GM12878 (cell line): ENCODE measurements around the gene PRR35. TPM values are rescaled to one million over a fixed set of nuclear protein-coding genes. Genes with fewer than 3 reads are reported as not detected.

Experiments used
- ASH2L ChIP-seq: fragments of 300-600, 200-600 bp; sonication (generic); IDR thresholded peaks from 2 replicates; pipeline ENCODE4 v1.6.1; 2017; ENCODE audit warnings: low read depth, mild to moderate bottlenecking, borderline replicate concordance
- BHLHE40 ChIP-seq, 2 experiments: fragments of 450-650 bp in 1 of 2; IDR thresholded peaks; 2 replicates each; pipeline ENCODE4 v1.6.1; 2011 to 2017; ENCODE audit warnings: low read depth in 2 of 2, borderline replicate concordance in 1 of 2, improper control_type of control experiment in 1 of 2, low read length in 1 of 2, mild to moderate bottlenecking in 1 of 2
- BRCA1 ChIP-seq: IDR thresholded peaks from 2 replicates; pipeline ENCODE4 v1.6.1; 2011; ENCODE audit warnings: low read depth, low read length, improper control_type of control experiment
- CBX3 ChIP-seq: fragments of 200-600 bp; sonication (generic); IDR thresholded peaks from 2 replicates; pipeline ENCODE4 v1.6.1; 2016; ENCODE audit warnings: low read depth, borderline replicate concordance
- CREM ChIP-seq: IDR thresholded peaks from 2 replicates; pipeline ENCODE4 v1.6.1; 2014; ENCODE audit warnings: antibody characterized with exemption, low read depth
- ETV6 ChIP-seq, 2 experiments: fragments of 450-650 bp in 1 of 2; IDR thresholded peaks in 1 of 2; conservative IDR thresholded peaks in 1 of 2; 2 replicates each; pipeline ENCODE4 v1.6.1; 2014; ENCODE audit warnings: antibody characterized with exemption in 1 of 2, borderline replicate concordance in 1 of 2, low read depth in 1 of 2, mild to moderate bottlenecking in 1 of 2, moderate library complexity in 1 of 2
- FOXK2 ChIP-seq: fragments of 450-650 bp; IDR thresholded peaks from 2 replicates; pipeline ENCODE4 v1.6.1; 2017; ENCODE audit warnings: mild to moderate bottlenecking, moderate library complexity
- GABPA ChIP-seq: IDR thresholded peaks from 2 replicates; pipeline ENCODE4 v1.6.1; 2014; ENCODE audit warnings: antibody characterized with exemption, low read depth, mild to moderate bottlenecking, inconsistent platforms
- MXI1 ChIP-seq: fragments of 150-350 bp; IDR thresholded peaks from 2 replicates; pipeline ENCODE4 v1.6.1; 2011; ENCODE audit warnings: low read depth, mild to moderate bottlenecking, inconsistent platforms, low read length, improper control_type of control experiment
- NR2C1 ChIP-seq: fragments of 450-650 bp; IDR thresholded peaks from 2 replicates; pipeline ENCODE4 v1.6.1; 2017; ENCODE audit warnings: antibody characterized with exemption, mild to moderate bottlenecking, moderate library complexity
- POLR2A ChIP-seq: IDR thresholded peaks from 2 replicates; pipeline ENCODE4 v1.6.1; 2011; ENCODE audit warnings: low read depth, mild to moderate bottlenecking, low read length
- RELA ChIP-seq: fragments of 450-650 bp; IDR thresholded peaks from 2 replicates; pipeline ENCODE4 v1.8.0; 2014; ENCODE audit warnings: borderline replicate concordance; ENCODE audit not compliant: partially characterized antibody
- RUNX3 ChIP-seq: IDR thresholded peaks from 2 replicates; pipeline ENCODE4 v1.6.1; 2012; ENCODE audit warnings: low read length, inconsistent platforms
- SMAD5 ChIP-seq: IDR thresholded peaks from 2 replicates; pipeline ENCODE4 v1.6.1; 2016; ENCODE audit warnings: antibody characterized with exemption, low read depth
- SMARCA5 ChIP-seq: fragments of 450-650 bp; IDR thresholded peaks from 2 replicates; pipeline ENCODE4 v1.6.1; 2017; ENCODE audit warnings: mild to moderate bottlenecking
- SPI1 ChIP-seq: IDR thresholded peaks from 2 replicates; pipeline ENCODE4 v1.6.1; 2011; ENCODE audit warnings: low read depth, mild to moderate bottlenecking, low read length, moderate library complexity, borderline replicate concordance; ENCODE audit not compliant: insufficient read depth
- SREBF2 ChIP-seq: IDR thresholded peaks from 2 replicates; pipeline ENCODE4 v1.6.1; 2012; ENCODE audit warnings: mild to moderate bottlenecking, low read length
- SRF ChIP-seq, 2 experiments: IDR thresholded peaks; 2 replicates each; pipeline ENCODE4 v1.6.1; 2011; ENCODE audit warnings: low read depth in 2 of 2, low read length in 2 of 2, mild to moderate bottlenecking in 1 of 2, moderate library complexity in 1 of 2
- ZNF274 ChIP-seq: IDR thresholded peaks from one replicate; pipeline ENCODE4 v1.8.0; 2011; ENCODE audit not compliant: insufficient read length, insufficient read depth
- polyA plus RNA-seq, 11 experiments: library from polyadenylated mRNA; depleted of rRNA in 4 of 11; unstranded in 6 of 11; stranded (reverse) in 5 of 11; fragments of >200 nt; fragmentation: Nextera tagmentation in 4 of 11; fragmentation: Illumina TruSeq in 1 of 11; extraction: Ambion mirVana in 4 of 11; extraction: Trizol in 1 of 11; gene quantifications; 1 replicate in 1 of 11; 2 replicates in 10 of 11; pipeline versions ENCODE4 v1.2.1 to v1.2.3, GENCODE V29; 2011 to 2016; ENCODE audit warnings: inconsistent platforms in 2 of 11, missing spikeins in 2 of 11, low read depth in 1 of 11
- total RNA-seq, 4 experiments: library from RNA; depleted of rRNA in 3 of 4; stranded (reverse); fragments of >200 nt in 3 of 4; fragmentation: Illumina TruSeq in 1 of 4; extraction: Trizol in 1 of 4; gene quantifications; 2 replicates each; pipeline versions ENCODE4 v1.2.1 to v1.2.3, GENCODE V29; 2013 to 2021
- TF ChIP-seq, protein P1 (sequence below): fragments of 450-650 bp; formaldehyde crosslinking; IDR thresholded peaks from 2 replicates; pipeline ENCODE4 v1.4.0; 2020; ENCODE audit warnings: mild to moderate bottlenecking, moderate library complexity
- TF ChIP-seq, protein P2 (sequence below): IDR thresholded peaks from 2 replicates; pipeline ENCODE4 v1.6.1; 2012; ENCODE audit warnings: low read depth, low read length, improper control_type of control experiment
- TF ChIP-seq, protein P3 (sequence below): fragments of 450-650 bp; IDR thresholded peaks from 2 replicates; pipeline ENCODE4 v1.6.1; 2016; ENCODE audit warnings: mild to moderate bottlenecking
- TF ChIP-seq, protein P4 (sequence below): fragments of 450-650 bp; formaldehyde crosslinking; IDR thresholded peaks from 2 replicates; pipeline ENCODE4 v1.5.0; 2022; ENCODE audit warnings: mild to moderate bottlenecking, missing genetic modification characterization

The PRR35 gene
- total and polyA plus RNA-seq, 10 of the 15 experiments (the other 5 are each of a cell fraction or from before 2014, with no cell fraction given) = not detected

DNA sequence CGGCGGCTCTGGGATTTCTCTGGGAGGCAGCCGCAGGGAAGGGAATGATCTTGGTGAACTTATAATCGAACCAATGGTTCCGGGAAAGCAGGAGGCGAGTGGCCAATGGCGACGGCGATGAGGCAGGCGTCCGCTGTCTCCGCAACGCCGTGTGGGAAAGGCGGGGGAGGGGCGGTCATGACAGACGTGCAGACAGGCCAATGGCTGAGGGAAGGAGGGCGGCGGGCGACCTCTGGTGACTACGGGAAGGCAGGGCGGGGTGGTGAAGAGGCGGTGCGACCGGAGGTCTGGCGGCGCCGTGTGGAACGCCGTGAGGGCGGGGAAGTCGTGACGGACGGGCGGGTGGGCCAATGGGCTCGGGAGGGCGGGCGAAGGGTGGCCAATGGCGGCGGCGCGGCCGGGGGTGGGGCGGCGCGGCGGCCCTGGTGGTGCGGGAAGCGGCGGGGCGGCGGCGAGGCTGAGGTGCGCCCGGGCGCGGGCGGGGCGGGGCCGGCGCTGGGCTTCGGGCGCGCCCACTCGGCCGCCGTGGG lies 29.5 kb downstream of the PRR35 start, which contains the start of gene RAB40C (continued):
- TF ChIP-seq BHLHE40 (IDR thresholded peaks at IDR 0.05; ENCODE audit: borderline replicate concordance in 1 of 2, low read depth in 2 of 2, low read length in 1 of 2) (peak; percentile 28 to 31; a peak in 1 of 4 replicates), SMARCA5 (no peak), POLR2A (no peak; the same call in 1 of the 2 replicates), SMAD5 (no peak), MXI1 (no peak), CBX3 (no peak), SRF (IDR thresholded peaks at IDR 0.05; ENCODE audit: low read depth in 2 of 2, low read length in 2 of 2) (no peak), NR2C1 (peak; percentile 41; the same call in 1 of the 2 replicates), ETV6 (conservative IDR thresholded peaks at IDR 0.05 in 1 of 2, IDR thresholded peaks at IDR 0.05 in 1 of 2; ENCODE audit: borderline replicate concordance in 1 of 2, low read depth in 1 of 2) (no peak), RELA (peak; percentile 15), CREM (peak; percentile 59), RUNX3 (no peak), ZNF274 (no peak), ASH2L (no peak), GABPA (no peak), SPI1 (no peak), BRCA1 (no peak), SREBF2 (no peak), FOXK2 (no peak)
- TF ChIP-seq, protein P1, sequence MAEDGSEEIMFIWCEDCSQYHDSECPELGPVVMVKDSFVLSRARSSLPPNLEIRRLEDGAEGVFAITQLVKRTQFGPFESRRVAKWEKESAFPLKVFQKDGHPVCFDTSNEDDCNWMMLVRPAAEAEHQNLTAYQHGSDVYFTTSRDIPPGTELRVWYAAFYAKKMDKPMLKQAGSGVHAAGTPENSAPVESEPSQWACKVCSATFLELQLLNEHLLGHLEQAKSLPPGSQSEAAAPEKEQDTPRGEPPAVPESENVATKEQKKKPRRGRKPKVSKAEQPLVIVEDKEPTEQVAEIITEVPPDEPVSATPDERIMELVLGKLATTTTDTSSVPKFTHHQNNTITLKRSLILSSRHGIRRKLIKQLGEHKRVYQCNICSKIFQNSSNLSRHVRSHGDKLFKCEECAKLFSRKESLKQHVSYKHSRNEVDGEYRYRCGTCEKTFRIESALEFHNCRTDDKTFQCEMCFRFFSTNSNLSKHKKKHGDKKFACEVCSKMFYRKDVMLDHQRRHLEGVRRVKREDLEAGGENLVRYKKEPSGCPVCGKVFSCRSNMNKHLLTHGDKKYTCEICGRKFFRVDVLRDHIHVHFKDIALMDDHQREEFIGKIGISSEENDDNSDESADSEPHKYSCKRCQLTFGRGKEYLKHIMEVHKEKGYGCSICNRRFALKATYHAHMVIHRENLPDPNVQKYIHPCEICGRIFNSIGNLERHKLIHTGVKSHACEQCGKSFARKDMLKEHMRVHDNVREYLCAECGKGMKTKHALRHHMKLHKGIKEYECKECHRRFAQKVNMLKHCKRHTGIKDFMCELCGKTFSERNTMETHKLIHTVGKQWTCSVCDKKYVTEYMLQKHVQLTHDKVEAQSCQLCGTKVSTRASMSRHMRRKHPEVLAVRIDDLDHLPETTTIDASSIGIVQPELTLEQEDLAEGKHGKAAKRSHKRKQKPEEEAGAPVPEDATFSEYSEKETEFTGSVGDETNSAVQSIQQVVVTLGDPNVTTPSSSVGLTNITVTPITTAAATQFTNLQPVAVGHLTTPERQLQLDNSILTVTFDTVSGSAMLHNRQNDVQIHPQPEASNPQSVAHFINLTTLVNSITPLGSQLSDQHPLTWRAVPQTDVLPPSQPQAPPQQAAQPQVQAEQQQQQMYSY = no peak
- TF ChIP-seq, protein P2, sequence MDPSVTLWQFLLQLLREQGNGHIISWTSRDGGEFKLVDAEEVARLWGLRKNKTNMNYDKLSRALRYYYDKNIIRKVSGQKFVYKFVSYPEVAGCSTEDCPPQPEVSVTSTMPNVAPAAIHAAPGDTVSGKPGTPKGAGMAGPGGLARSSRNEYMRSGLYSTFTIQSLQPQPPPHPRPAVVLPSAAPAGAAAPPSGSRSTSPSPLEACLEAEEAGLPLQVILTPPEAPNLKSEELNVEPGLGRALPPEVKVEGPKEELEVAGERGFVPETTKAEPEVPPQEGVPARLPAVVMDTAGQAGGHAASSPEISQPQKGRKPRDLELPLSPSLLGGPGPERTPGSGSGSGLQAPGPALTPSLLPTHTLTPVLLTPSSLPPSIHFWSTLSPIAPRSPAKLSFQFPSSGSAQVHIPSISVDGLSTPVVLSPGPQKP = 0 out of 2 replicates have a peak, but pooled peaks have one; percentile 31
- TF ChIP-seq, protein P3, sequence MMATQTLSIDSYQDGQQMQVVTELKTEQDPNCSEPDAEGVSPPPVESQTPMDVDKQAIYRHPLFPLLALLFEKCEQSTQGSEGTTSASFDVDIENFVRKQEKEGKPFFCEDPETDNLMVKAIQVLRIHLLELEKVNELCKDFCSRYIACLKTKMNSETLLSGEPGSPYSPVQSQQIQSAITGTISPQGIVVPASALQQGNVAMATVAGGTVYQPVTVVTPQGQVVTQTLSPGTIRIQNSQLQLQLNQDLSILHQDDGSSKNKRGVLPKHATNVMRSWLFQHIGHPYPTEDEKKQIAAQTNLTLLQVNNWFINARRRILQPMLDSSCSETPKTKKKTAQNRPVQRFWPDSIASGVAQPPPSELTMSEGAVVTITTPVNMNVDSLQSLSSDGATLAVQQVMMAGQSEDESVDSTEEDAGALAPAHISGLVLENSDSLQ = peak; percentile 100
- TF ChIP-seq, protein P4, sequence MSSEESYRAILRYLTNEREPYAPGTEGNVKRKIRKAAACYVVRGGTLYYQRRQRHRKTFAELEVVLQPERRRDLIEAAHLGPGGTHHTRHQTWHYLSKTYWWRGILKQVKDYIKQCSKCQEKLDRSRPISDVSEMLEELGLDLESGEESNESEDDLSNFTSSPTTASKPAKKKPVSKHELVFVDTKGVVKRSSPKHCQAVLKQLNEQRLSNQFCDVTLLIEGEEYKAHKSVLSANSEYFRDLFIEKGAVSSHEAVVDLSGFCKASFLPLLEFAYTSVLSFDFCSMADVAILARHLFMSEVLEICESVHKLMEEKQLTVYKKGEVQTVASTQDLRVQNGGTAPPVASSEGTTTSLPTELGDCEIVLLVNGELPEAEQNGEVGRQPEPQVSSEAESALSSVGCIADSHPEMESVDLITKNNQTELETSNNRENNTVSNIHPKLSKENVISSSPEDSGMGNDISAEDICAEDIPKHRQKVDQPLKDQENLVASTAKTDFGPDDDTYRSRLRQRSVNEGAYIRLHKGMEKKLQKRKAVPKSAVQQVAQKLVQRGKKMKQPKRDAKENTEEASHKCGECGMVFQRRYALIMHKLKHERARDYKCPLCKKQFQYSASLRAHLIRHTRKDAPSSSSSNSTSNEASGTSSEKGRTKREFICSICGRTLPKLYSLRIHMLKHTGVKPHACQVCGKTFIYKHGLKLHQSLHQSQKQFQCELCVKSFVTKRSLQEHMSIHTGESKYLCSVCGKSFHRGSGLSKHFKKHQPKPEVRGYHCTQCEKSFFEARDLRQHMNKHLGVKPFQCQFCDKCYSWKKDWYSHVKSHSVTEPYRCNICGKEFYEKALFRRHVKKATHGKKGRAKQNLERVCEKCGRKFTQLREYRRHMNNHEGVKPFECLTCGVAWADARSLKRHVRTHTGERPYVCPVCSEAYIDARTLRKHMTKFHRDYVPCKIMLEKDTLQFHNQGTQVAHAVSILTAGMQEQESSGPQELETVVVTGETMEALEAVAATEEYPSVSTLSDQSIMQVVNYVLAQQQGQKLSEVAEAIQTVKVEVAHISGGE = no peak
